Activated T-helper 17 cell treated with anti-CD3 and anti-CD28 coated beads, Interleukin-2, amount 50 U/mL, for 72 hours (primary cell): ENCODE data around the gene FLT3. TPM values are rescaled to one million over a fixed set of nuclear protein-coding genes. Genes with fewer than 3 reads are reported as not detected.
A peak's percentile ranks its signal among the peaks of the same experiment; 100 is the strongest.
"Not testable (repeated sequence)": the region's sequence is repeated elsewhere in the genome, so short reads cannot be mapped to it uniquely, and the experiment has no call there.

Source experiments
- ATAC-seq: fragments of 150-1000 bp; cut with Tn5 transposase; replicated peaks from 2 replicates; pipeline ENCODE4 v1.10.0; 2021; ENCODE audit warnings: mild to moderate bottlenecking, moderate library complexity
- H3K27ac Mint-ChIP-seq: one replicate; pipeline ENCODE4 v1.8.0; 2022; ENCODE audit warnings: mixed read lengths
- H3K27me3 Mint-ChIP-seq: one replicate; pipeline ENCODE4 v1.8.0; 2022; ENCODE audit warnings: mixed read lengths
- H3K36me3 Mint-ChIP-seq: one replicate; pipeline ENCODE4 v1.8.0; 2022; ENCODE audit warnings: low read depth, mild to moderate bottlenecking, mixed read lengths
- H3K4me1 Mint-ChIP-seq: one replicate; pipeline ENCODE4 v1.8.0; 2022; ENCODE audit warnings: mixed read lengths
- H3K4me3 Mint-ChIP-seq: one replicate; pipeline ENCODE4 v1.8.0; 2022; ENCODE audit warnings: mild to moderate bottlenecking, mixed read lengths
- H3K9me3 Mint-ChIP-seq: one replicate; pipeline ENCODE4 v1.8.0; 2022; ENCODE audit warnings: mixed read lengths
- total RNA-seq, 2 donors: library from RNA; stranded (reverse); gene quantifications; one replicate each; pipeline ENCODE4 v1.2.3, GENCODE V29; 2022

FLT3 gene
- not detected for total RNA-seq

GRCh38 chr13:28100150-28101121, at the start of gene FLT3:
Gene FLT3, minus strand, starts transcription at chr13:28100576. Its CDS starts 66 bp downstream, at chr13:28100510.
- ATAC-seq = peak; percentile 69
- Mint-ChIP-seq H3K4me1 (no peaks in the 10 kb centered on the region), H3K9me3 (no peaks in the 10 kb centered on the region), H3K27ac (no peak within 1 kb of the TSS), H3K4me3 (peak within 1 kb of the TSS; percentile 55), H3K36me3 (no peaks in the 10 kb centered on the region), H3K27me3 (peaks cover 48% of the 10 kb centered on the region)

DNA sequence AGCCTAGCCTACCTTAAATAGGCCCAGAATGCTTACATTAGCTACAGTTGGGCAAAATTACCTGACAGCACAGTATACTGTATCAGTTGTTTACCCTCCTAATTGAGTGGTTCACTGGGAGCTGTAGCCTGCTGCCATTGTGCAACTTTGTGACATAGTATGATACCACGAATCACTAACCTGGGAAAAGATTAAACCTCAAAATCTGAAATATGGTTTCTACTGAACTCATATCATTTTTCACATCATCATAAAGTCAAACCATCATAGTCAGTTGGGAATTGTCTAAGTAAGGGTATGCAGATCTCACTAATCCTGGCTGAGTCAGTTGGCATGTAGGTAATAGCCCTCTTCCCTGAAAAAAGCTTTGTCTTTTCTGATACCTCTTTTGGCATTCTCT, 47.1 kb upstream of the FLT3 start:
- H3K9me3 Mint-ChIP-seq = no peaks in the 10 kb centered on the region
- no peak overlapping the region for H3K27ac Mint-ChIP-seq
- peaks cover 29% of the 10 kb centered on the region for H3K36me3 Mint-ChIP-seq
- no peaks in the 10 kb centered on the region for H3K27me3 Mint-ChIP-seq
- peak; percentile 93 for ATAC-seq
- H3K4me1 Mint-ChIP-seq = peaks cover 16% of the 10 kb centered on the region
- H3K4me3 Mint-ChIP-seq = no peak overlapping the region

DNA sequence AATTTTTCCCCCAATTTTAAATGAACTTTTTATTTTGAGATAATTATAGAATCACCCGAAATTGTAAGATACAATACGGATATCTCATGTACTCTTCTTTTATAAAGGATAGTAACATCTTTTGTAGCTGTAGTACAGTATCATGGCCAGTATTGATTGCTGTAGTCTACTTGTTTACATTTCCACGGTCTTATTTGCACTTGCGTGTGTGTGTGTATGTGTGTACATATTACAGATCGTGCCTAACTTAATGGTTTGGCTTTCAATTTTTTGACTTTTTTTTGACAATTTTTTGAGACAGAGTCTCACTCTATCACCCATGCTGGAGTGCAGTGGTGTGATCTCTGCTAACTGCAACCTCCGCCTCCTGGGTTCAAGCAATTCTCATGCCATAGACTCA, 44.7 kb upstream of the FLT3 start:
- Mint-ChIP-seq H3K9me3 (no peaks in the 10 kb centered on the region), H3K4me1 (peaks cover 24% of the 10 kb centered on the region), H3K36me3 (peaks cover 23% of the 10 kb centered on the region), H3K4me3 (no peak overlapping the region), H3K27me3 (no peaks in the 10 kb centered on the region), H3K27ac (no peak overlapping the region)
- ATAC-seq = no peak

- Mint-ChIP-seq H3K4me3 (peak overlapping the region; percentile 52), H3K36me3 (peaks cover 22% of the 10 kb centered on the region), H3K4me1 (peaks cover 31% of the 10 kb centered on the region)
- not testable (repeated sequence) for H3K27ac Mint-ChIP-seq, H3K27me3 Mint-ChIP-seq, H3K9me3 Mint-ChIP-seq, ATAC-seq
Observed at GRCh38 chr13:28141542-28141941, 41.2 kb upstream of the FLT3 start.

GRCh38 chr13:28140433-28141125, 40.2 kb upstream of the FLT3 start:
- ATAC-seq = no peak
- H3K9me3 Mint-ChIP-seq = no peaks in the 10 kb centered on the region
- peak overlapping the region; percentile 93 for H3K4me3 Mint-ChIP-seq
- peaks cover 31% of the 10 kb centered on the region for H3K4me1 Mint-ChIP-seq
- no peaks in the 10 kb centered on the region for H3K27me3 Mint-ChIP-seq
- H3K36me3 Mint-ChIP-seq = peaks cover 16% of the 10 kb centered on the region
- H3K27ac Mint-ChIP-seq = peak overlapping the region; percentile 85

GRCh38 chr13:28138756-28139470, 38.5 kb upstream of the FLT3 start:
- Mint-ChIP-seq H3K4me1 (peaks cover 31% of the 10 kb centered on the region), H3K27me3 (no peaks in the 10 kb centered on the region), H3K36me3 (peaks cover 7% of the 10 kb centered on the region), H3K4me3 (peak overlapping the region; percentile 93), H3K27ac (peak overlapping the region; percentile 97), H3K9me3 (no peaks in the 10 kb centered on the region)
- peak; percentile 68 for ATAC-seq

GRCh38 chr13:28138012-28138755, 37.8 kb upstream of the FLT3 start, which contains the start of gene PAN3:
Gene PAN3, plus strand, starts transcription at chr13:28138545. Its CDS starts 113 bp downstream, at chr13:28138658.
- Mint-ChIP-seq H3K9me3 (no peaks in the 10 kb centered on the region), H3K36me3 (peaks cover 7% of the 10 kb centered on the region), H3K27ac (peak within 1 kb of the TSS; percentile 97), H3K4me1 (peaks cover 31% of the 10 kb centered on the region), H3K4me3 (peak within 1 kb of the TSS; percentile 93), H3K27me3 (no peaks in the 10 kb centered on the region)
- peak; percentile 72 for ATAC-seq

- Mint-ChIP-seq H3K27me3 (no peaks in the 10 kb centered on the region), H3K4me3 (peak overlapping the region; percentile 93), H3K27ac (peak overlapping the region; percentile 97), H3K9me3 (no peaks in the 10 kb centered on the region), H3K4me1 (peaks cover 30% of the 10 kb centered on the region), H3K36me3 (peaks cover 7% of the 10 kb centered on the region)
- no peak for ATAC-seq
Observed at GRCh38 chr13:28137596-28137995, 37.2 kb upstream of the FLT3 start.

DNA sequence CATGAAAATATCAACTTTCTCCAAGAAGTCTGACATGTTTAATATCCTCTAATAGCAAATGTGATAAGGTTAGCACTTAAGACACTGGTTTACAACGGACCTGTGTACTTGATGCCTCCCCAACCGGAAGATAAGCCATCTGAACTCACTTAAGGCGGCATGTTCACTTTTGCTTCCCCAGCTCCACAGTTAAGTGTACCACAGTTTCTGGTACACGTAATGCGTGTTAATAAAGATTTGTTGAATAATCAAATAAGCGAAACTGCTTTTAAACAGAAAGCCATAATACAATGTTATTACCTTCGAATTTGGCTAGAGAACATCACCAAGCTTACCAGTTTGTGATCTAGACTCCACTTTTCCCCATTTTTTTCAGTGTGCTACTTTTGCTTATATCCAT, 36.5 kb upstream of the FLT3 start:
- peak overlapping the region; percentile 93 for H3K4me3 Mint-ChIP-seq
- H3K27ac Mint-ChIP-seq = peak overlapping the region; percentile 97
- H3K9me3 Mint-ChIP-seq = no peaks in the 10 kb centered on the region
- peaks cover 7% of the 10 kb centered on the region for H3K36me3 Mint-ChIP-seq
- no peaks in the 10 kb centered on the region for H3K27me3 Mint-ChIP-seq
- H3K4me1 Mint-ChIP-seq = peaks cover 23% of the 10 kb centered on the region
- no peak for ATAC-seq

DNA sequence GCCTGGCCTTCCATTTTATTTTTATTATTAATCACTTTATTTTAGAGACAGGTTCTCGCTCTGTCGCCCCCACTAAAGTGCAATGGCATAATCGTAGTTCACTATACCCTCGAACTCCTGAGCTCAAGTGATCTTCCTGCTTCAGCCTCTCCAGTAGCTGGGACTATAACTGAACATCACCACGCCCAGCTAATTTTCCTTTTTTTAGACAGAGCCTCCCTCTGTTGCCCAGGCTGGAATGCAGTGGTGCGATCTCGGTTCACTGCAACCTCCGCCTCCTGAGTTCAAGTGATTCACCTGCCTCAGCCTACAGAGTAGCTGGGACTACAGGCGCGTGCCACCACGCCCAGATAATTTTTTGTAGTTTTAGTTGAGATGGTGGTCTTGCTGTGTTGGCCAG, 31.3 kb upstream of the FLT3 start:
- Mint-ChIP-seq H3K9me3 (no peaks in the 10 kb centered on the region), H3K4me1 (no peaks in the 10 kb centered on the region), H3K4me3 (no peak overlapping the region), H3K36me3 (no peaks in the 10 kb centered on the region), H3K27ac (no peak overlapping the region), H3K27me3 (no peaks in the 10 kb centered on the region)
- no peak for ATAC-seq

- H3K27me3 Mint-ChIP-seq = no peaks in the 10 kb centered on the region
- H3K4me3 Mint-ChIP-seq = no peak overlapping the region
- H3K36me3 Mint-ChIP-seq = no peaks in the 10 kb centered on the region
- H3K27ac Mint-ChIP-seq = no peak overlapping the region
- no peaks in the 10 kb centered on the region for H3K9me3 Mint-ChIP-seq
- no peak for ATAC-seq
- H3K4me1 Mint-ChIP-seq = no peaks in the 10 kb centered on the region
Observed at GRCh38 chr13:28129911-28130693, 29.7 kb upstream of the FLT3 start.

- H3K36me3 Mint-ChIP-seq = no peaks in the 10 kb centered on the region
- no peaks in the 10 kb centered on the region for H3K4me1 Mint-ChIP-seq
- H3K27me3 Mint-ChIP-seq = no peaks in the 10 kb centered on the region
- no peak overlapping the region for H3K27ac Mint-ChIP-seq
- no peak for ATAC-seq
- H3K4me3 Mint-ChIP-seq = no peak overlapping the region
- H3K9me3 Mint-ChIP-seq = no peaks in the 10 kb centered on the region
Observed at GRCh38 chr13:28128926-28129325, 28.6 kb upstream of the FLT3 start.

DNA sequence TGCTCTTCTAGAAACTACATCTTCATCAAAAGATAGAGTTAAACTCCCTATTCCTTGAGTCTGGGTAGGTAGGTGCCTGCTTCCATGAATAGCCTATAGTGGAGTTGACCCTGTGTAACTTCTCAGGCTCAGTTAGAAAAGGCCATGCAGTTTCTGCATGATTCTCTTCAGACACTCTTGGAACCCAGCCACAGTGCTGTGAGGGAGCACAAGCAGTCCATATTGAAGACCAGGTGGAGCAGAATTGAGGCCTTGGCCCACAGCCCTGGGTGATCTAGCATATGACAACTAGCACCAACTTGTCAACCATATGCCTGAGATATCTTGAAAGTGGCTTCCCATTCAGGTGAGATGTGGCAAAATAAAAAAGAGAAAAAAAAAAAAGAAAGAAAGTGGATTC, 27.7 kb upstream of the FLT3 start:
- Mint-ChIP-seq H3K36me3 (no peaks in the 10 kb centered on the region), H3K4me3 (no peak overlapping the region), H3K27ac (no peak overlapping the region), H3K9me3 (no peaks in the 10 kb centered on the region), H3K4me1 (no peaks in the 10 kb centered on the region), H3K27me3 (no peaks in the 10 kb centered on the region)
- ATAC-seq = no peak
